H1 (cell line): ENCODE data around the gene FADD. TPM values are rescaled to one million over a fixed set of nuclear protein-coding genes. Genes with fewer than 3 reads are reported as not detected.

Experiments used
- CTCF ChIA-PET: fragments of 300-600 bp; sonication (Branson Sonifier 250); formaldehyde crosslinking; loops from one replicate; lab custom pipeline; 2021; ENCODE audit not compliant: partially characterized antibody; lab: Charles Lee
- POLR2A ChIA-PET: fragments of 300-600 bp; sonication (Branson Sonifier 250); formaldehyde crosslinking; loops from one replicate; lab custom pipeline; 2021; ENCODE audit warnings: inconsistent platforms; ENCODE audit not compliant: partially characterized antibody; lab: Charles Lee
- DNase-seq, 2 experiments: peaks; one replicate each; pipeline versions ENCODE4 v3.0.0 to v3.0.0-alpha.2; 2010 to 2022; ENCODE audit warnings: low spot score in 2 of 2, low read depth in 1 of 2, mixed read lengths in 1 of 2
- FAIRE-seq: peaks from 2 replicates; lab custom pipeline; 2011; peaks lifted over from hg19 to GRCh38; lab: Jason Lieb, UNC
- H2AFZ ChIP-seq: 2 replicates; pipeline ENCODE4 v1.8.1; 2012; ENCODE audit warnings: low read length, inconsistent platforms
- H2AK5ac ChIP-seq: 2 replicates; pipeline ENCODE4 v1.6.1; 2013; ENCODE audit warnings: low read depth, low read length
- H2BK120ac ChIP-seq: replicated peaks from 2 replicates; pipeline ENCODE3; 2013; ENCODE audit warnings: low read depth, low read length, inconsistent platforms
- H2BK12ac ChIP-seq: 2 replicates; pipeline ENCODE4 v1.6.1; 2013; ENCODE audit warnings: low read depth, low read length
- H2BK15ac ChIP-seq: 2 replicates; pipeline ENCODE4 v1.6.1; 2013; ENCODE audit warnings: low read length
- H2BK20ac ChIP-seq: 2 replicates; pipeline ENCODE4 v1.6.1; 2013; ENCODE audit warnings: low read length
- H2BK5ac ChIP-seq: 2 replicates; pipeline ENCODE4 v1.6.1; 2013; ENCODE audit warnings: low read depth, low read length
- H3K14ac ChIP-seq: 2 replicates; pipeline ENCODE4 v1.6.1; 2013; ENCODE audit warnings: inconsistent platforms; ENCODE audit not compliant: insufficient read length
- H3K18ac ChIP-seq: 2 replicates; pipeline ENCODE4 v1.6.1; 2013; ENCODE audit warnings: low read length; ENCODE audit errors: extremely low read depth
- H3K23ac ChIP-seq: 2 replicates; pipeline ENCODE4 v1.6.1; 2013; ENCODE audit warnings: inconsistent platforms; ENCODE audit not compliant: insufficient read length
- H3K23me2 ChIP-seq: 2 replicates; pipeline ENCODE4 v1.6.1; 2013; ENCODE audit warnings: low read depth, low read length
- H3K27ac ChIP-seq: 2 replicates; pipeline ENCODE4 v1.6.1; 2011; ENCODE audit warnings: low read depth, low read length, inconsistent platforms
- H3K27me3 ChIP-seq, 4 experiments: replicated peaks in 1 of 4; 1 replicate in 1 of 4; 2 replicates in 3 of 4; pipeline versions ENCODE4 v1.6.1 to v1.8.1; 2011 to 2013; ENCODE audit warnings: low read length in 3 of 4, mild to moderate bottlenecking in 3 of 4, inconsistent platforms in 2 of 4, mixed read lengths in 2 of 4, moderate library complexity in 1 of 4; ENCODE audit not compliant: control insufficient read depth in 3 of 4, insufficient read depth in 3 of 4; ENCODE audit errors: extremely low read depth in 1 of 4
- H3K36me3 ChIP-seq, 4 experiments: 2 replicates each; pipeline versions ENCODE4 v1.6.1 to v1.8.1; 2011 to 2013; ENCODE audit warnings: mild to moderate bottlenecking in 4 of 4, low read length in 3 of 4, moderate library complexity in 2 of 4, control low read depth in 1 of 4, inconsistent platforms in 1 of 4; ENCODE audit not compliant: insufficient read depth in 4 of 4, control insufficient read depth in 2 of 4
- H3K4ac ChIP-seq: replicated peaks from 2 replicates; pipeline ENCODE3; 2013; ENCODE audit warnings: low read length, low read depth, mixed read lengths, inconsistent platforms; ENCODE audit not compliant: insufficient read length
- H3K4me1 ChIP-seq, 4 experiments: replicated peaks in 1 of 4; 1 replicate in 1 of 4; 2 replicates in 3 of 4; pipeline versions ENCODE4 v1.6.1 to v1.8.1; 2011 to 2013; ENCODE audit warnings: low read length in 3 of 4, inconsistent platforms in 2 of 4, mixed read lengths in 1 of 4; ENCODE audit not compliant: insufficient read depth in 4 of 4, control insufficient read depth in 3 of 4
- H3K4me2 ChIP-seq, 2 experiments: 2 replicates each; pipeline versions ENCODE4 v1.6.1 to v1.8.1; 2011 to 2013; ENCODE audit warnings: low read depth in 2 of 2, low read length in 2 of 2, control low read depth in 1 of 2, inconsistent platforms in 1 of 2, mild to moderate bottlenecking in 1 of 2; ENCODE audit not compliant: insufficient read depth in 1 of 2
- H3K4me3 ChIP-seq, 4 experiments: fragments of 200-600, 300-600 bp in 1 of 4; sonication (generic), shearing (Covaris generic), sonication (Bioruptor Twin) in 1 of 4; 2 replicates each; pipeline versions ENCODE4 v1.5.1 to v1.8.1; 2011 to 2016; ENCODE audit warnings: low read length in 4 of 4, low read depth in 3 of 4, control low read depth in 2 of 4, inconsistent platforms in 2 of 4, mild to moderate bottlenecking in 2 of 4, mixed read lengths in 1 of 4, moderate library complexity in 1 of 4; ENCODE audit not compliant: insufficient read depth in 2 of 4; ENCODE audit errors: extremely low read depth in 1 of 4
- H3K56ac ChIP-seq: replicated peaks from 2 replicates; pipeline ENCODE3; 2013; ENCODE audit warnings: low read depth, mild to moderate bottlenecking, mixed read lengths, low read length, inconsistent platforms; ENCODE audit not compliant: insufficient read length
- H3K79me1 ChIP-seq: 2 replicates; pipeline ENCODE4 v1.6.1; 2013; ENCODE audit warnings: low read depth, low read length, control low read depth
- H3K79me2 ChIP-seq, 2 experiments: 2 replicates each; pipeline versions ENCODE4 v1.6.1 to v1.8.1; 2012 to 2013; ENCODE audit warnings: low read length in 2 of 2, mild to moderate bottlenecking in 2 of 2, inconsistent platforms in 1 of 2; ENCODE audit not compliant: insufficient read depth in 2 of 2, control insufficient read depth in 1 of 2
- H3K9ac ChIP-seq, 4 experiments: replicated peaks in 1 of 4; 1 replicate in 1 of 4; 2 replicates in 3 of 4; pipeline versions ENCODE4 v1.6.1 to v1.8.1; 2011 to 2013; ENCODE audit warnings: low read depth in 3 of 4, low read length in 3 of 4, control low read depth in 2 of 4, mild to moderate bottlenecking in 2 of 4, moderate library complexity in 2 of 4, inconsistent platforms in 1 of 4; ENCODE audit errors: extremely low read depth in 1 of 4
- H3K9me3 ChIP-seq, 2 experiments: 2 replicates each; pipeline versions ENCODE4 v1.6.1 to v1.8.1; 2012 to 2013; ENCODE audit warnings: mild to moderate bottlenecking in 2 of 2, moderate library complexity in 2 of 2, control low read depth in 1 of 2, inconsistent platforms in 1 of 2, low read depth in 1 of 2, low read length in 1 of 2, mixed read lengths in 1 of 2; ENCODE audit not compliant: insufficient read depth in 2 of 2
- H4K20me1 ChIP-seq, 2 experiments: replicated peaks in 1 of 2; 2 replicates each; pipeline versions ENCODE3 to v1.8.1; 2011 to 2013; ENCODE audit warnings: inconsistent platforms in 2 of 2, low read length in 2 of 2, mild to moderate bottlenecking in 1 of 2; ENCODE audit not compliant: insufficient read depth in 2 of 2, control insufficient read depth in 1 of 2
- H4K5ac ChIP-seq: 2 replicates; pipeline ENCODE4 v1.6.1; 2013; ENCODE audit warnings: low read length, low read depth, mixed read lengths, inconsistent platforms; ENCODE audit not compliant: insufficient read length
- H4K8ac ChIP-seq: 2 replicates; pipeline ENCODE4 v1.8.0; 2013; ENCODE audit warnings: mild to moderate bottlenecking, moderate library complexity, low read length, inconsistent platforms; ENCODE audit not compliant: insufficient read depth; ENCODE audit errors: extremely low read depth
- H4K91ac ChIP-seq: replicated peaks from 2 replicates; pipeline ENCODE3; 2013; ENCODE audit warnings: low read length, mixed read lengths, inconsistent platforms; ENCODE audit not compliant: insufficient read length
- ASH2L ChIP-seq: fragments of 200-600, 300-600 bp; sonication (generic); IDR thresholded peaks from one replicate; pipeline ENCODE4 v1.7.1; 2017; ENCODE audit warnings: low read length
- BACH1 ChIP-seq: IDR thresholded peaks from 2 replicates; pipeline ENCODE4 v1.6.1; 2012; ENCODE audit warnings: low read length, improper control_type of control experiment
- CBX5 ChIP-seq: fragments of 300-800, 300-1000 bp; sonication (generic); IDR thresholded peaks from 2 replicates; pipeline ENCODE4 v1.7.1; 2016; ENCODE audit warnings: antibody characterized with exemption, low read length, low read depth
- CHD1 ChIP-seq: IDR thresholded peaks from 2 replicates; pipeline ENCODE4 v1.6.1; 2012; ENCODE audit warnings: low read depth, low read length, improper control_type of control experiment
- CTBP2 ChIP-seq: IDR thresholded peaks from 2 replicates; pipeline ENCODE4 v1.7.0; 2011; ENCODE audit warnings: borderline replicate concordance, mild to moderate bottlenecking, moderate library complexity, mixed read lengths, low read length; ENCODE audit not compliant: insufficient read depth, insufficient read length
- GTF2F1 ChIP-seq: IDR thresholded peaks from 2 replicates; pipeline ENCODE4 v1.6.1; 2012; ENCODE audit warnings: low read depth, low read length, improper control_type of control experiment, borderline replicate concordance
- NRF1 ChIP-seq: IDR thresholded peaks from 2 replicates; pipeline ENCODE4 v1.6.1; 2011; ENCODE audit warnings: mild to moderate bottlenecking, low read depth, low read length, improper control_type of control experiment
- POU5F1 ChIP-seq: IDR thresholded peaks from 2 replicates; pipeline ENCODE4 v1.6.1; 2011; ENCODE audit warnings: low read depth, mild to moderate bottlenecking, low read length, moderate library complexity
- ZNF274 ChIP-seq: IDR thresholded peaks from 2 replicates; pipeline ENCODE4 v1.7.0; 2012; ENCODE audit warnings: low read length, borderline replicate concordance; ENCODE audit errors: extremely low read depth
- WGBS, 2 experiments: shearing (Covaris generic) in 1 of 2; methylation state at CpG; one replicate each; pipeline versions ENCODE4 v1.1.6 to v1.1.7; 2013 to 2015; ENCODE audit warnings: low lambda C conversion rate in 2 of 2, mixed read lengths in 2 of 2, inconsistent platforms in 1 of 2, low coverage in 1 of 2, missing lambda C conversion rate in 1 of 2; ENCODE audit not compliant: insufficient replicate concordance in 2 of 2, insufficient coverage in 1 of 2, insufficient read length in 1 of 2; ENCODE audit errors: extremely low coverage in 1 of 2, missing lambda C conversion rate in 1 of 2; 5-methylcytosine and 5-hydroxymethylcytosine counted together
- polyA plus RNA-seq, 7 experiments: library from polyadenylated mRNA; depleted of rRNA in 3 of 7; stranded (reverse) in 5 of 7; unstranded in 2 of 7; fragments of >200 nt in 5 of 7; fragments of 200-250 nt in 2 of 7; gene quantifications; 1 replicate in 5 of 7; 2 replicates in 1 of 7; 4 replicates in 1 of 7; pipeline versions ENCODE4 v1.2.1 to v1.2.3, GENCODE V29; 2011 to 2013; ENCODE audit warnings: missing spikeins in 2 of 7, mixed read lengths in 2 of 7
- total RNA-seq: library from RNA; stranded (reverse); fragmentation: NEBNext Ultra II Directional; extraction: Animal tissue kit (Norgen Biotek cat#: 25700); gene quantifications from 2 replicates; pipeline ENCODE4 v1.2.1, GENCODE V29; 2021
- TF ChIP-seq, protein P1 (sequence below): IDR thresholded peaks from 2 replicates; pipeline ENCODE4 v1.6.1; 2012; ENCODE audit warnings: inconsistent platforms
- TF ChIP-seq, protein P2 (sequence below), 3 experiments: IDR thresholded peaks; 1 replicate in 2 of 3; 2 replicates in 1 of 3; pipeline versions ENCODE4 v1.5.1 to v1.6.1; 2011; ENCODE audit warnings: low read length in 3 of 3, mild to moderate bottlenecking in 3 of 3, inconsistent platforms in 2 of 3, low read depth in 1 of 3, moderate library complexity in 1 of 3; ENCODE audit not compliant: insufficient read depth in 1 of 3; ENCODE audit errors: control extremely low read depth in 1 of 3

Gene FADD
- total and polyA plus RNA-seq, 2 of the 8 experiments (the other 6 are each of a cell fraction or from before 2014, with no cell fraction given): 29.0 to 43.9 TPM

DNA sequence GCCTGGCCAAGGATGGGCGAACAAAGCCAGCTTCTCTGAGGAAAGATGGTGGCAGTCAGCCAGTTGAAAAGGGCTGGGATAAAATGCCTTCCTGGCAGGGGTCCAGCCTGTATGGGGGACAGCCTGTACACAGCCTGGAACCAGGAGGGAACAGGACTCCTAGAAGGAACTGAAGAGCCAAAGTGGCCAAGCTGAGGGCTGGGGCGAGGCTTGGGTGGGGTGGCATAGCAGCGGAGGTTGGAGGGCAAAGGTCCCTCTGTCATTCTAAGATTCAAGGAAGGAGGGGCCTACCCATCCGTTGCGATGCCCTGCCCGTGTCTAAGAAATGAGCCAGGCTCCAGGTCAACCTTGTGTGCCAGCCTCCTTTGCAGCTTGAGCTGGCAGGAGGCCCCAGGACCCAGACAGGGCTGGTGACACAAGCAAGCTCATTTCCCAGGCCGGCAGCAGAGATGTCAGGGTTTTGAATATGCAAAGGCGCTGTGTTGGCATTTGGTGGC lies 22.6 kb downstream of the FADD start:
- H2AK5ac ChIP-seq: no peak overlapping the region; the same call in 1 of the 2 replicates
- H4K20me1 ChIP-seq: no peaks in the 10 kb centered on the region
- H4K5ac ChIP-seq: no peak overlapping the region
- ChIA-PET POLR2A (interaction anchor here (1.1 to 1.8 kb wide), 5 partner anchors 10 to 44 kb away, joined by 3 to 6 read pairs (median 4); no protein-coding TSS in a partner anchor), CTCF (interaction anchor here (1.1 to 1.6 kb wide), 9 partner anchors 15 to 276 kb away, joined by 3 to 7 read pairs (median 4); no protein-coding TSS in a partner anchor)
- DNase-seq: no peak
- no peak overlapping the region for H2BK15ac ChIP-seq
- no peak overlapping the region for H3K9ac ChIP-seq
- no peak overlapping the region for H4K8ac ChIP-seq
- 76% methylated on average over 8 of the region's 8 CpGs; no CpG with 5 or more reads in 1 of the 2 experiments for WGBS, 2 experiments
- H3K14ac ChIP-seq: no peak overlapping the region
- H3K4me3 ChIP-seq: no peak overlapping the region
- H3K79me2 ChIP-seq: no peaks in the 10 kb centered on the region
- no peak overlapping the region for H2BK120ac ChIP-seq
- H3K9me3 ChIP-seq: no peaks in the 10 kb centered on the region
- no peak overlapping the region; a peak in 1 of 4 replicates for H3K4me2 ChIP-seq
- H3K56ac ChIP-seq: no peak overlapping the region
- no peaks in the 10 kb centered on the region for H3K27me3 ChIP-seq
- no peak overlapping the region for H2BK5ac ChIP-seq
- peaks cover 4 to 13% (median 10%) of the 10 kb centered on the region in 4 experiments for H3K4me1 ChIP-seq
- H2BK20ac ChIP-seq: peak overlapping the region; percentile 98; the same call in 1 of the 2 replicates
- no peak for FAIRE-seq
- H3K4ac ChIP-seq: no peak overlapping the region
- 0 out of 2 replicates have a peak overlapping the region, but pooled peaks have one; percentile 3 for H3K18ac ChIP-seq
- H3K23me2 ChIP-seq: no peaks in the 10 kb centered on the region
- no peaks in the 10 kb centered on the region for H3K36me3 ChIP-seq
- H3K23ac ChIP-seq: no peak overlapping the region
- no peak overlapping the region for H2BK12ac ChIP-seq
- H4K91ac ChIP-seq: no peak overlapping the region
- no peak overlapping the region for H3K27ac ChIP-seq
- no peak overlapping the region for H2AFZ ChIP-seq
- H3K79me1 ChIP-seq: no peaks in the 10 kb centered on the region
- TF ChIP-seq NRF1: no peak
- TF ChIP-seq ZNF274: no peak
- TF ChIP-seq, protein P1, sequence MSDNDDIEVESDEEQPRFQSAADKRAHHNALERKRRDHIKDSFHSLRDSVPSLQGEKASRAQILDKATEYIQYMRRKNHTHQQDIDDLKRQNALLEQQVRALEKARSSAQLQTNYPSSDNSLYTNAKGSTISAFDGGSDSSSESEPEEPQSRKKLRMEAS: no peak
- TF ChIP-seq ASH2L: no peak
- TF ChIP-seq CTBP2: no peak
- TF ChIP-seq GTF2F1: no peak
- TF ChIP-seq BACH1: no peak
- no peak for TF ChIP-seq POU5F1
- no peak for TF ChIP-seq CBX5
- TF ChIP-seq, protein P2, sequence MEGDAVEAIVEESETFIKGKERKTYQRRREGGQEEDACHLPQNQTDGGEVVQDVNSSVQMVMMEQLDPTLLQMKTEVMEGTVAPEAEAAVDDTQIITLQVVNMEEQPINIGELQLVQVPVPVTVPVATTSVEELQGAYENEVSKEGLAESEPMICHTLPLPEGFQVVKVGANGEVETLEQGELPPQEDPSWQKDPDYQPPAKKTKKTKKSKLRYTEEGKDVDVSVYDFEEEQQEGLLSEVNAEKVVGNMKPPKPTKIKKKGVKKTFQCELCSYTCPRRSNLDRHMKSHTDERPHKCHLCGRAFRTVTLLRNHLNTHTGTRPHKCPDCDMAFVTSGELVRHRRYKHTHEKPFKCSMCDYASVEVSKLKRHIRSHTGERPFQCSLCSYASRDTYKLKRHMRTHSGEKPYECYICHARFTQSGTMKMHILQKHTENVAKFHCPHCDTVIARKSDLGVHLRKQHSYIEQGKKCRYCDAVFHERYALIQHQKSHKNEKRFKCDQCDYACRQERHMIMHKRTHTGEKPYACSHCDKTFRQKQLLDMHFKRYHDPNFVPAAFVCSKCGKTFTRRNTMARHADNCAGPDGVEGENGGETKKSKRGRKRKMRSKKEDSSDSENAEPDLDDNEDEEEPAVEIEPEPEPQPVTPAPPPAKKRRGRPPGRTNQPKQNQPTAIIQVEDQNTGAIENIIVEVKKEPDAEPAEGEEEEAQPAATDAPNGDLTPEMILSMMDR (IDR thresholded peaks at IDR 0.05; ENCODE audit: control extremely low read depth in 1 of 3, insufficient read depth in 1 of 3, low read depth in 1 of 3, low read length in 3 of 3): no peak
- TF ChIP-seq CHD1: no peak
